ENCODE measurements around the gene PCBP2. TPM values are rescaled to one million over a fixed set of nuclear protein-coding genes. Genes with fewer than 3 reads are reported as not detected.
"Not testable (repeated sequence)": the region's sequence is repeated elsewhere in the genome, so short reads cannot be mapped to it uniquely, and the experiment has no call there.

The PCBP2 gene
- total RNA-seq, 1 experiment from 2014 or later = 856 TPM

DNA sequence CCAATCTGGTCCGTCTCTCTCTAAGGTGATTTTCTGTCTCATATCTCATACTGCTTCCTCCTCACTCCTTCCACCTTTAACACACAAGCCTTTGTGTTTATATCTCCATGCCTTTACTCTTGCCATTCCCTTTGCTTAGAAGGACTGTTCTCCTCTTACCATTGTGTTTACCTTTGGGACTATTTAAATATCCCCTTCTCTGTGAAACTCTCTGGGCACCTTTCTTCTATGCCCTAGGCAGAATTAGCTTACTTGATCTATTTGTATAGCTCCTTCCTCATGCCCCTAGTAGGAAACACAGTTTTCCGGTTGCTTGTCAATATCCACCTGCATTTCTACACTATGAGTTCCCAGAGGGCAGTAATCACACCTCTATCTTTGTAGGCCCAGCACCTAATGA is 32.1 kb upstream of the PCBP2 start:
- no peak overlapping the region for H2AFZ ChIP-seq (ENCODE audit: low read depth, low read length, poor library complexity, severe bottlenecking)
- intact Hi-C loops (cut with micrococcal nuclease) = loop anchor here (2.0 kb wide), 2 partner anchors 39 to 89 kb away; partner anchors contain the start of gene SP1
- no peaks in the 10 kb centered on the region for H3K27me3 ChIP-seq (ENCODE audit: insufficient read depth, low read length)
- POLR2A ChIA-PET = interaction anchor here (0.6 to 3.0 kb wide), 5 partner anchors 21 to 82 kb away, joined by 3 to 20 read pairs (median 5); partner anchors contain the start of genes PRR13, SP1 and TARBP2
- peak overlapping the region; percentile 95; the same call in 1 of the 2 replicates for H3K27ac ChIP-seq (ENCODE audit: low read depth, low read length)
- peaks cover 16 to 26% of the 10 kb centered on the region in 2 experiments for H3K4me1 ChIP-seq (ENCODE audit: control insufficient read depth in 1 of 2, insufficient read depth in 2 of 2, low read length in 2 of 2)
- H3K79me2 ChIP-seq (ENCODE audit: insufficient read depth, low read length) = no peaks in the 10 kb centered on the region
- H3K4me3 ChIP-seq (replicated peaks in 1 of 2; ENCODE audit: low read depth in 1 of 2, low read length in 2 of 2) = no peak overlapping the region; a peak in 1 of 4 replicates
- H3K4me2 ChIP-seq (ENCODE audit: low read length) = peak overlapping the region; percentile 84
- RAD21 ChIA-PET (ENCODE audit: low non-redundant PET in 1 of 2, low total read pairs in 2 of 2, uncharacterized antibody in 2 of 2, unreplicated experiment in 2 of 2) = no interaction called here
- no peaks in the 10 kb centered on the region for H3K9me2 ChIP-seq (ENCODE audit: insufficient read depth)
- H3K9me3 ChIP-seq (ENCODE audit: control insufficient read depth in 1 of 2, insufficient read depth in 1 of 2, low read depth in 1 of 2, low read length in 2 of 2) = no peaks in the 10 kb centered on the region
- CTCF ChIA-PET = interaction anchor here (0.9 to 4.2 kb wide), 5 partner anchors 13 to 98 kb away, joined by 3 to 81 read pairs (median 23); partner anchors contain the start of gene AAAS
- H3K9ac ChIP-seq (ENCODE audit: low read length) = no peak overlapping the region; the same call in 1 of the 2 replicates
- no peaks in the 10 kb centered on the region for H4K20me1 ChIP-seq (ENCODE audit: insufficient read depth)
- TF ChIP-seq TCF7L2 (IDR thresholded peaks at IDR 0.05; ENCODE audit: borderline replicate concordance, extremely low read depth, insufficient read depth, insufficient read length) = no peak
- no peak for TF ChIP-seq ELF1 (IDR thresholded peaks at IDR 0.05; ENCODE audit: borderline replicate concordance, low read depth)
- TF ChIP-seq EGR1 (IDR thresholded peaks at IDR 0.05; ENCODE audit: low read depth) = no peak
- H3K36me3 ChIP-seq (ENCODE audit: control insufficient read depth in 1 of 2, insufficient read depth in 2 of 2, low read length in 2 of 2) = no peaks in the 10 kb centered on the region
- BruUV-seq (replicated peaks) = no TSS peak
- DNase-seq (ENCODE audit: low read depth, low spot score) = no peak
- ATAC-seq = no peak

DNA sequence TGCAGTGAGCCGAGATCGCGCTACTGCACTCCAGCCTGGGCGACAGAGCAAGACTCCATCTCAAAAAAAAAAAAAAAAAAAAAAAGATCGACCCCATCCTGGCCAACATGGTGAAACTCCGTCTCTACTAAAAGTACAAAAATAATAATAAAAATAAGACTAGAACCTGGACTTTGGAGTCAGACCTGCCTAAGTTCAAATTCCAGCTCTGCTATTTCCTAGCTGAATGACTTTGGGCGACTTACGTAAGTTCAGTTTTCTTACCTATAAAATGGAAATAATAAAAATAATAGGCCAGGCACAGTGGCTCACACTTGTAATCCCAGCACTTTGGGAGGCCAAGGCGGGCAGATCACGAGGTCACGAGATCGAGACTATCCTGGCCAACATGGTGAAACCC is 29.7 kb upstream of the PCBP2 start:
- peaks cover 6 to 26% of the 10 kb centered on the region in 2 experiments for H3K4me1 ChIP-seq (ENCODE audit: control insufficient read depth in 1 of 2, insufficient read depth in 2 of 2, low read length in 2 of 2)
- H3K9ac ChIP-seq (ENCODE audit: low read length); H3K4me3 ChIP-seq (replicated peaks in 1 of 2; ENCODE audit: low read depth in 1 of 2, low read length in 2 of 2); H3K27me3 ChIP-seq (ENCODE audit: insufficient read depth, low read length); ATAC-seq; H2AFZ ChIP-seq (ENCODE audit: low read depth, low read length, poor library complexity, severe bottlenecking); H3K79me2 ChIP-seq (ENCODE audit: insufficient read depth, low read length); BruUV-seq (replicated peaks); H3K9me2 ChIP-seq (ENCODE audit: insufficient read depth); H3K4me2 ChIP-seq (ENCODE audit: low read length); H3K9me3 ChIP-seq (ENCODE audit: control insufficient read depth in 1 of 2, insufficient read depth in 1 of 2, low read depth in 1 of 2, low read length in 2 of 2); H3K36me3 ChIP-seq (ENCODE audit: control insufficient read depth in 1 of 2, insufficient read depth in 2 of 2, low read length in 2 of 2); DNase-seq (ENCODE audit: low read depth, low spot score); intact Hi-C loops (cut with micrococcal nuclease); H3K27ac ChIP-seq (ENCODE audit: low read depth, low read length); H4K20me1 ChIP-seq (ENCODE audit: insufficient read depth): not testable (repeated sequence)
- RAD21 ChIA-PET (ENCODE audit: low non-redundant PET in 1 of 2, low total read pairs in 2 of 2, uncharacterized antibody in 2 of 2, unreplicated experiment in 2 of 2) = interaction anchor here in 1 of 2 experiments (1.2 to 2.4 kb wide), 2 partner anchors 69 to 101 kb away, joined by 7 to 25 read pairs; partner anchors contain the start of gene AAAS
- CTCF ChIA-PET = interaction anchor here (0.7 to 4.2 kb wide), 5 partner anchors 11 to 99 kb away, joined by 3 to 81 read pairs (median 11); no protein-coding TSS in a partner anchor
- POLR2A ChIA-PET = interaction anchor here (3.0 kb wide), 1 partner anchor 19 kb away, joined by 12 read pairs; the partner anchor contains the start of gene PRR13
